Adrenal gland (tissue), 5 donors: ENCODE data around the gene SUMO4.

Source experiments
- POLR2A ChIP-seq, 2 donors: fragments of 450-650 bp; IDR thresholded peaks; one replicate each; pipeline ENCODE4 v1.6.1; 2017; ENCODE audit warnings: antibody characterized with exemption in 2 of 2, mild to moderate bottlenecking in 2 of 2, moderate library complexity in 1 of 2
- TF ChIP-seq, protein P1 (sequence below), 6 experiments: fragments of 450-650 bp in 4 of 6; fragments of 200-600 bp in 2 of 6; sonication (generic) in 1 of 6; IDR thresholded peaks; 1 replicate in 5 of 6; 2 replicates in 1 of 6; pipeline versions ENCODE4 v1.5.1 to v1.8.0; 2016 to 2021; ENCODE audit warnings: antibody characterized with exemption in 6 of 6, mild to moderate bottlenecking in 2 of 6, moderate library complexity in 1 of 6
- donor health status: DM: no; HTN: no; CAD: no.

DNA sequence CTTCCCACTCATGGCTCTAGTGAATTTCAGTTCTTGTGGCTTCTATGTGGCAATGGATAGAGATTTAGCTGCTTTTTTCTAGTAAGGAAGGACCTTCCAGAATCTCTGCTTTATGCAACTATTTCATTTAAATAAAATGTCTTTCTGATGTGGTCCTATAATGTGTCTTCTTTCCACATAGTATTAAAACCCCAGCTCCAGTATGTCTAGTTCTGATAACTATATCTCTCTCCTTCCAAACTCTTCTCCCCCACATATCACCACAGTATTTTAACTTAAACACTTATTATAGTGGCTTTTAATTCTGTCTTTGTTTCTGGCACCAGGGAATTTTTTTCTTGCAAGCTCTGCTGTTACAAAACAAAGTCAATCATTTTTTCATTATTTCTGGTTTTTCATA, 40.6 kb upstream of the SUMO4 start:
- no peak for TF ChIP-seq POLR2A (IDR thresholded peaks at IDR 0.05)
- TF ChIP-seq, protein P1, sequence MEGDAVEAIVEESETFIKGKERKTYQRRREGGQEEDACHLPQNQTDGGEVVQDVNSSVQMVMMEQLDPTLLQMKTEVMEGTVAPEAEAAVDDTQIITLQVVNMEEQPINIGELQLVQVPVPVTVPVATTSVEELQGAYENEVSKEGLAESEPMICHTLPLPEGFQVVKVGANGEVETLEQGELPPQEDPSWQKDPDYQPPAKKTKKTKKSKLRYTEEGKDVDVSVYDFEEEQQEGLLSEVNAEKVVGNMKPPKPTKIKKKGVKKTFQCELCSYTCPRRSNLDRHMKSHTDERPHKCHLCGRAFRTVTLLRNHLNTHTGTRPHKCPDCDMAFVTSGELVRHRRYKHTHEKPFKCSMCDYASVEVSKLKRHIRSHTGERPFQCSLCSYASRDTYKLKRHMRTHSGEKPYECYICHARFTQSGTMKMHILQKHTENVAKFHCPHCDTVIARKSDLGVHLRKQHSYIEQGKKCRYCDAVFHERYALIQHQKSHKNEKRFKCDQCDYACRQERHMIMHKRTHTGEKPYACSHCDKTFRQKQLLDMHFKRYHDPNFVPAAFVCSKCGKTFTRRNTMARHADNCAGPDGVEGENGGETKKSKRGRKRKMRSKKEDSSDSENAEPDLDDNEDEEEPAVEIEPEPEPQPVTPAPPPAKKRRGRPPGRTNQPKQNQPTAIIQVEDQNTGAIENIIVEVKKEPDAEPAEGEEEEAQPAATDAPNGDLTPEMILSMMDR (IDR thresholded peaks at IDR 0.05) = no peak
